WTC11 (cell line): ENCODE data around the gene VEGFA.

ENCODE experiments used
- JUN ChIP-seq: sonication (generic); formaldehyde crosslinking; IDR thresholded peaks from 2 replicates; pipeline ENCODE4 v1.8.0; 2023; ENCODE audit warnings: mild to moderate bottlenecking, missing genetic modification reagents
- MXD4 ChIP-seq: fragments of 250-450 bp; sonication (Bioruptor Pico); IDR thresholded peaks from 2 replicates; pipeline ENCODE4 v1.8.0; 2021; ENCODE audit warnings: mild to moderate bottlenecking, moderate library complexity, borderline replicate concordance
- NFYB ChIP-seq: sonication (generic); formaldehyde crosslinking; conservative IDR thresholded peaks from 2 replicates; pipeline ENCODE4 v1.8.0; 2022; ENCODE audit warnings: low read depth, missing genetic modification reagents
- NR3C1 ChIP-seq: sonication (generic); formaldehyde crosslinking; conservative IDR thresholded peaks from 2 replicates; pipeline ENCODE4 v1.8.1; 2023; ENCODE audit warnings: low read depth, mild to moderate bottlenecking, missing genetic modification reagents
- SOX15 ChIP-seq: fragments of 250-450 bp; sonication (Bioruptor Pico); IDR thresholded peaks from 2 replicates; pipeline ENCODE4 v1.9.0; 2021; ENCODE audit warnings: mild to moderate bottlenecking
- SP1 ChIP-seq: sonication (generic); formaldehyde crosslinking; conservative IDR thresholded peaks from 2 replicates; pipeline ENCODE4 v1.8.1; 2022; ENCODE audit warnings: missing genetic modification reagents
- TF ChIP-seq, protein P1 (sequence below): fragments of 200-600 bp; IDR thresholded peaks from 2 replicates; pipeline ENCODE4 v1.8.0; 2022; ENCODE audit warnings: antibody characterized with exemption
- TF ChIP-seq, protein P2 (sequence below): sonication (generic); formaldehyde crosslinking; IDR thresholded peaks from 2 replicates; pipeline ENCODE4 v1.8.1; 2022; ENCODE audit warnings: mild to moderate bottlenecking, moderate library complexity, missing genetic modification reagents
- TF ChIP-seq, protein P3 (sequence below): sonication (generic); formaldehyde crosslinking; IDR thresholded peaks from 2 replicates; pipeline ENCODE4 v1.8.1; 2022; ENCODE audit warnings: mild to moderate bottlenecking, missing genetic modification reagents, moderate library complexity, borderline replicate concordance

DNA sequence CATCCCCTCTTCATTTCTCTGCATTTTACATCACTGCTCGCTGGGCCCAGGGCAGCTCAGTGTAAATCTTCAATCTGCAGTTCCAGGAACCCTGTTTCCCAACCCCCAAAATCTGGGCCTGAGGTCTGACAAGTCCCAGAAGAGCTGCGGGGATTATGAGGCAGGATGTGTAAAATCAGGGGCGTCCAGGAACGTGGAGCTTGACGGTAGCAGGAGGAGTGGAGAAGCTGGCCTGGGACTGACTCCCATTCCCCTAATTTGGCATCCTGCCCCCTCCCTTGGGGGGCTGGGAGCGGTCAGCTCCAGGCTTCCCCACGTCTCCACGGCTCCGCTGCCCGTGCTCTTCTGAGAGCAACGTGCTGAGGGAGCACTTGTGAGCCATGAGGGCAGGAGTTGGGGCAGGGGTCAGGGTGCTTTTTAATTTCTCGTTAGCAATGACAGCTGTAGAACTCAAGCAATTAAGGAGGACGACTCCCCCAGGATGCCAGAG, 23.4 kb upstream of the VEGFA start:
- no peak for TF ChIP-seq NR3C1 (CRISPR knock-in tag)
- TF ChIP-seq SP1 (CRISPR knock-in tag), result no peak
- TF ChIP-seq NFYB, result no peak
- no peak for TF ChIP-seq MXD4
- TF ChIP-seq, protein P1, sequence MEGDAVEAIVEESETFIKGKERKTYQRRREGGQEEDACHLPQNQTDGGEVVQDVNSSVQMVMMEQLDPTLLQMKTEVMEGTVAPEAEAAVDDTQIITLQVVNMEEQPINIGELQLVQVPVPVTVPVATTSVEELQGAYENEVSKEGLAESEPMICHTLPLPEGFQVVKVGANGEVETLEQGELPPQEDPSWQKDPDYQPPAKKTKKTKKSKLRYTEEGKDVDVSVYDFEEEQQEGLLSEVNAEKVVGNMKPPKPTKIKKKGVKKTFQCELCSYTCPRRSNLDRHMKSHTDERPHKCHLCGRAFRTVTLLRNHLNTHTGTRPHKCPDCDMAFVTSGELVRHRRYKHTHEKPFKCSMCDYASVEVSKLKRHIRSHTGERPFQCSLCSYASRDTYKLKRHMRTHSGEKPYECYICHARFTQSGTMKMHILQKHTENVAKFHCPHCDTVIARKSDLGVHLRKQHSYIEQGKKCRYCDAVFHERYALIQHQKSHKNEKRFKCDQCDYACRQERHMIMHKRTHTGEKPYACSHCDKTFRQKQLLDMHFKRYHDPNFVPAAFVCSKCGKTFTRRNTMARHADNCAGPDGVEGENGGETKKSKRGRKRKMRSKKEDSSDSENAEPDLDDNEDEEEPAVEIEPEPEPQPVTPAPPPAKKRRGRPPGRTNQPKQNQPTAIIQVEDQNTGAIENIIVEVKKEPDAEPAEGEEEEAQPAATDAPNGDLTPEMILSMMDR, result no peak
- TF ChIP-seq JUN (CRISPR knock-in tag), result no peak
- TF ChIP-seq, protein P2, sequence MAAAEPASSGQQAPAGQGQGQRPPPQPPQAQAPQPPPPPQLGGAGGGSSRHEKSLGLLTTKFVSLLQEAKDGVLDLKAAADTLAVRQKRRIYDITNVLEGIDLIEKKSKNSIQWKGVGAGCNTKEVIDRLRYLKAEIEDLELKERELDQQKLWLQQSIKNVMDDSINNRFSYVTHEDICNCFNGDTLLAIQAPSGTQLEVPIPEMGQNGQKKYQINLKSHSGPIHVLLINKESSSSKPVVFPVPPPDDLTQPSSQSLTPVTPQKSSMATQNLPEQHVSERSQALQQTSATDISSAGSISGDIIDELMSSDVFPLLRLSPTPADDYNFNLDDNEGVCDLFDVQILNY (CRISPR knock-in tag), result no peak
- no peak for TF ChIP-seq SOX15 (CRISPR knock-in tag)
- TF ChIP-seq, protein P3, sequence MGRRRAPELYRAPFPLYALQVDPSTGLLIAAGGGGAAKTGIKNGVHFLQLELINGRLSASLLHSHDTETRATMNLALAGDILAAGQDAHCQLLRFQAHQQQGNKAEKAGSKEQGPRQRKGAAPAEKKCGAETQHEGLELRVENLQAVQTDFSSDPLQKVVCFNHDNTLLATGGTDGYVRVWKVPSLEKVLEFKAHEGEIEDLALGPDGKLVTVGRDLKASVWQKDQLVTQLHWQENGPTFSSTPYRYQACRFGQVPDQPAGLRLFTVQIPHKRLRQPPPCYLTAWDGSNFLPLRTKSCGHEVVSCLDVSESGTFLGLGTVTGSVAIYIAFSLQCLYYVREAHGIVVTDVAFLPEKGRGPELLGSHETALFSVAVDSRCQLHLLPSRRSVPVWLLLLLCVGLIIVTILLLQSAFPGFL (CRISPR knock-in tag), result no peak
